Measurements from ENCODE around the gene JOSD1. TPM values are rescaled to one million over a fixed set of nuclear protein-coding genes. Genes with fewer than 3 reads are reported as not detected.

Gene JOSD1
- total and polyA plus RNA-seq, 10 of the 15 experiments (the other 5 are each of a cell fraction or from before 2014, with no cell fraction given), result 6.2 to 54.6 (median 40.5) TPM

DNA sequence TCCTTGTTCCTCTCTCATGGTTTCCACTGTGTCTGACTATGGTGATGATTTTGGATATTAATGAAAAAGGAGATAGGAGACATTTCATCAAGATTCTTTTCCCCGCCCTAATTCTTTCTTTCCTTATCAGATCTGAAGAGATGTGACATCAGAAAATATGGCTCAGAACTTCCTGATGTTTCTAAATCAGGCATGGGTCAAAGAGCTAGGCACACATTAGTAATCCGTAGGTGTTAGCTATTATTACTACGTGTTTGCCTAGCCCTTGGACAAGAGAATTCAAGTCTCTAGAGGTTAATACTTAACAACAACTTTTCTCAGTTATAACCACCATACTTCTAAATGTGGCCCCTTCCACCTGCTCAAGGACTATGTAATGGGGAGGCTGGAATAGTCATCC lies 5.8 kb downstream of the JOSD1 start (continued):
- no peak for TF ChIP-seq STAT1 (conservative IDR thresholded peaks at IDR 0.05)
- no peak for TF ChIP-seq POU2F2 (IDR thresholded peaks at IDR 0.05; ENCODE audit: borderline replicate concordance, low read depth, low read length)
- TF ChIP-seq SMC3 (IDR thresholded peaks at IDR 0.05; ENCODE audit: borderline replicate concordance, low read length), result no peak
- no peak for TF ChIP-seq EED (IDR thresholded peaks at IDR 0.05; ENCODE audit: low read depth)
- TF ChIP-seq, protein P1, sequence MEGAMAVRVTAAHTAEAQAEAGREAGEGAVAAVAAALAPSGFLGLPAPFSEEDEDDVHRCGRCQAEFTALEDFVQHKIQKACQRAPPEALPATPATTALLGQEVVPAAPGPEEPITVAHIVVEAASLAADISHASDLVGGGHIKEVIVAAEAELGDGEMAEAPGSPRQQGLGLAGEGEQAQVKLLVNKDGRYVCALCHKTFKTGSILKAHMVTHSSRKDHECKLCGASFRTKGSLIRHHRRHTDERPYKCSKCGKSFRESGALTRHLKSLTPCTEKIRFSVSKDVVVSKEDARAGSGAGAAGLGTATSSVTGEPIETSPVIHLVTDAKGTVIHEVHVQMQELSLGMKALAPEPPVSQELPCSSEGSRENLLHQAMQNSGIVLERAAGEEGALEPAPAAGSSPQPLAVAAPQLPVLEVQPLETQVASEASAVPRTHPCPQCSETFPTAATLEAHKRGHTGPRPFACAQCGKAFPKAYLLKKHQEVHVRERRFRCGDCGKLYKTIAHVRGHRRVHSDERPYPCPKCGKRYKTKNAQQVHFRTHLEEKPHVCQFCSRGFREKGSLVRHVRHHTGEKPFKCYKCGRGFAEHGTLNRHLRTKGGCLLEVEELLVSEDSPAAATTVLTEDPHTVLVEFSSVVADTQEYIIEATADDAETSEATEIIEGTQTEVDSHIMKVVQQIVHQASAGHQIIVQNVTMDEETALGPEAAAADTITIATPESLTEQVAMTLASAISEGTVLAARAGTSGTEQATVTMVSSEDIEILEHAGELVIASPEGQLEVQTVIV (IDR thresholded peaks at IDR 0.05; ENCODE audit: borderline replicate concordance, partially characterized antibody), result no peak
- TF ChIP-seq CHD2 (IDR thresholded peaks at IDR 0.05; ENCODE audit: borderline replicate concordance, low read depth, low read length), result no peak

DNA sequence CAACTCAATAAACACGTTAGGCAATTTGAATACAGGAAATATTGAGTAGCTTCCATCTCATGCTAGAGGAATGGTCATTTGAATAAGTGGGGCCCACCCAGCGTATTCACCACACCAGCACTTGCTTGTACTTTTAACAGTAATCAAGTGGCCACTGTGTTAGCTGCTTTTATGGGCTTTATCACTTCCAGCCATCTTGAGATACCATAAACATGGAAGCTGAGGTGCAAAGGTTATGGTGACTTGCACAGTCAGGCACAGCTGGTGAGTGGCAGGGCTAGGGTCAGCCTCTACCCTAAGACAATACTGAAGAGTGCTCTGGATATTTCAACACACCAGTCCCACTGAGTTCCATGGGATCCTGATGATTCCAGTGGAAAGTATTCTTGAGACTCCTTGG lies 6.7 kb downstream of the JOSD1 start:
- H3K4me1 ChIP-seq (ENCODE audit: control insufficient read depth, insufficient read depth, low read length), result peaks cover 4% of the 10 kb centered on the region
- no peak overlapping the region for H3K9ac ChIP-seq (ENCODE audit: control insufficient read depth, insufficient read depth, low read length)
- peaks cover 2 to 10% of the 10 kb centered on the region in 2 experiments; a peak in 2 of 4 replicates for H3K36me3 ChIP-seq (ENCODE audit: control insufficient read depth in 2 of 2, insufficient read depth in 2 of 2, low read length in 1 of 2)
- H2AFZ ChIP-seq (ENCODE audit: control insufficient read depth, low read depth, low read length), result no peak overlapping the region
- ChIA-PET RAD21 (ENCODE audit: unreplicated experiment) (interaction anchor here (0.6 to 1.2 kb wide), 2 partner anchors 12 to 13 kb away, joined by 3 read pairs; partner anchors contain the start of gene TOMM22), POLR2A (interaction anchor here (1.2 to 4.5 kb wide), 2 partner anchors 9 to 11 kb away, joined by 5 to 25 read pairs; partner anchors contain the start of gene GTPBP1), SMC1A (ENCODE audit: uncharacterized antibody, unreplicated experiment) (interaction anchor here (7.6 kb wide), 1 partner anchor 14 kb away, joined by 54 read pairs; the partner anchor contains the start of gene GTPBP1), CTCF (interaction anchor here (0.9 to 3.1 kb wide), 2 partner anchors 12 to 21 kb away, joined by 3 to 18 read pairs; partner anchors contain the start of gene TOMM22)
- DNase-seq (ENCODE audit: low read depth, low spot score), result no peak
- no peak overlapping the region for H3K4me3 ChIP-seq
- ATAC-seq, result peak; percentile 12
- peaks cover 40% of the 10 kb centered on the region for H3K79me2 ChIP-seq (ENCODE audit: control insufficient read depth, insufficient read depth, low read length)
- WGBS (ENCODE audit: insufficient coverage, insufficient replicate concordance, low lambda C conversion rate, missing lambda C conversion rate), result 0% methylated on average over 2 of the region's 2 CpGs
- no peak overlapping the region for H3K27ac ChIP-seq (ENCODE audit: control insufficient read depth, insufficient read depth)
- in situ Hi-C loops (cut with MboI) (no loop called here), intact Hi-C loops (cut with micrococcal nuclease; ENCODE audit: unreplicated experiment) (no loop called here)
- H4K20me1 ChIP-seq (ENCODE audit: control insufficient read depth, insufficient read depth), result no peaks in the 10 kb centered on the region
- TF ChIP-seq SMAD5 (IDR thresholded peaks at IDR 0.05; ENCODE audit: low read depth), result no peak
- no peak for TF ChIP-seq IKZF1 (conservative IDR thresholded peaks at IDR 0.05)
- H3K9me3 ChIP-seq (replicated peaks; ENCODE audit: control insufficient read depth, insufficient read depth, low read length), result no peaks in the 10 kb centered on the region
- no peaks in the 10 kb centered on the region for H3K27me3 ChIP-seq (replicated peaks in 1 of 2; ENCODE audit: control insufficient read depth in 2 of 2, insufficient read depth in 2 of 2, low read length in 1 of 2)
- no peak for FAIRE-seq
- no TSS peak for BruUV-seq (replicated peaks)
- 0 out of 2 replicates have a peak overlapping the region, but pooled peaks have one; percentile 15 for H3K4me2 ChIP-seq (ENCODE audit: control insufficient read depth, insufficient read depth)
